GM23248 (cell line): ENCODE results near the gene GABRB3.

Experiments
- EZH2 ChIP-seq: fragments of 200-600 bp; sonication (generic); IDR thresholded peaks from 2 replicates; pipeline ENCODE4 v1.6.1; 2018; ENCODE audit warnings: antibody characterized with exemption, mild to moderate bottlenecking; ENCODE audit not compliant: insufficient read depth, poor library complexity, severe bottlenecking
- EZH2phosphoT487 ChIP-seq: fragments of 200-600 bp; sonication (generic); IDR thresholded peaks from 2 replicates; pipeline ENCODE4 v1.6.1; 2018; ENCODE audit warnings: antibody characterized with exemption, moderate library complexity, mild to moderate bottlenecking, low read depth; ENCODE audit not compliant: insufficient read depth

DNA sequence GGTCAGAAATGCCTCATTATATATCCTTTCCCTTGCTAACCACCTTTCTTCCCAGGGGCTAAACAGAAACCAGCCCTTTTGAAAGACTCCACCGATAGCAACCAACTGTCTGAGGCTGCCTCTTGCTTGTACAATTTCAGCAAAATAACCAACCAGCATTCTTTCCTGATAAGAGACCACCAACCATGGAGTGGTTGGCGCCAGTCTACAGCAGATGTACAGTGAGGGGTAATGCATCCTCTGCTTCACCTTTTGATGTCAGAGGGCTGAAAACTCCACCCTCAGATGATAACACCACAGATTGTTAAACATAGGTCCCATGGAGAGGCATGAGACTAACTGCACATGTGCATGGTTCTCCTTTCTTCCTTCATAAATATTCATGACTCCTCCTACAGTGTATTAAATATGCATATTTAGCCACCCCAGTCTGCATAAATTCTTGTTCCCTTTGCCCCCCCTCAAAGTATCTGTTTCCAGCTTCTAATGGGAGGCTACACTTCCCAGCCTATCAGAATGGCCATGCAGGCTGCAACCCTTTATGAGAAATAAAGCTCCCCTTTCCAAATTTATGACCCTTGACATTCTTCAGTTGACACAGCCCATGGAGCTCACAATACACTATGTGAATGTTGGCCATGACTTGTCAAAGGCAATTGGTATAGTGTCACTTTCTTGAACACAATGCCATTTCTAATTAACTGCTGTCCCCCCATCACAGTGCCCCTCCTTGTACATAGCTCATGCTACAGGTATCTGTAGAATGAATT is 48.3 kb downstream of the GABRB3 start:
- TF ChIP-seq EZH2 (no peak), EZH2phosphoT487 (no peak)
